ENCODE results near the gene INSL3. TPM values are rescaled to one million over a fixed set of nuclear protein-coding genes. Genes with fewer than 3 reads are reported as not detected.
"Not testable (repeated sequence)": the region's sequence is repeated elsewhere in the genome, so short reads cannot be mapped to it uniquely, and the experiment has no call there.

Gene INSL3
- total RNA-seq, 1 experiment from 2014 or later, result 0.57 TPM

- ATAC-seq, result peak; percentile 64
- 0 out of 2 replicates have a peak, but pooled peaks cover 3% of the 10 kb centered on the region for H3K4me1 ChIP-seq (ENCODE audit: control insufficient read depth, insufficient read depth, low read length)
- in situ Hi-C loops (cut with HindIII; ENCODE audit: low pct_unique_long_range_greater_than_20kb, low sequenced_read_pairs), result no loop called here
- H3K4me3 ChIP-seq (ENCODE audit: low read depth in 2 of 2, low read length in 2 of 2), result no peak overlapping the region
- TF ChIP-seq POLR2AphosphoS5 (IDR thresholded peaks at IDR 0.05; ENCODE audit: low read depth, low read length), result no peak
- TF ChIP-seq REST (IDR thresholded peaks at IDR 0.05; ENCODE audit: insufficient read depth in 1 of 2, low read depth in 2 of 2, low read length in 1 of 2), result no peak
- no peak for TF ChIP-seq SIN3A (IDR thresholded peaks at IDR 0.05; ENCODE audit: borderline replicate concordance, insufficient read depth, low read depth, low read length)
- no peak for TF ChIP-seq TCF7L2 (IDR thresholded peaks at IDR 0.05; ENCODE audit: low read depth, low read length)
- peak; percentile 87 for TF ChIP-seq CTCF (IDR thresholded peaks at IDR 0.05)
- no TSS peak for BruUV-seq (replicated peaks)
- no peak overlapping the region for H3K27ac ChIP-seq (ENCODE audit: low read length)
- ChIA-PET POLR2A (interaction anchor here (0.6 to 0.7 kb wide), 2 partner anchors 35 to 229 kb away, joined by 4 to 9 read pairs; no protein-coding TSS in a partner anchor), CTCF (interaction anchor here (0.6 kb wide), 1 partner anchor 326 kb away, joined by 3 read pairs; no protein-coding TSS in a partner anchor)
- no peak for DNase-seq (ENCODE audit: low read depth, low spot score)
- H3K9me3 ChIP-seq (ENCODE audit: control insufficient read depth, insufficient read depth, low read depth, low read length), result no peaks in the 10 kb centered on the region
- no peaks in the 10 kb centered on the region for H3K27me3 ChIP-seq (ENCODE audit: control insufficient read depth, insufficient read depth, low read length)
- H3K36me3 ChIP-seq (ENCODE audit: control insufficient read depth, insufficient read depth, low read length), result no peaks in the 10 kb centered on the region
- intact Hi-C loops (cut with micrococcal nuclease; ENCODE audit: unreplicated experiment), result loop anchor here (10.0 kb wide), 1 partner anchor 70 kb away; the partner anchor contains the start of gene RPL18A
Measured at GRCh38 chr19:17784201-17785008, 36.9 kb downstream of the INSL3 start.

GRCh38 chr19:17783721-17784120 is 37.6 kb downstream of the INSL3 start:
- H3K4me1 ChIP-seq (ENCODE audit: control insufficient read depth, insufficient read depth, low read length); ATAC-seq; H3K4me3 ChIP-seq (ENCODE audit: low read depth in 2 of 2, low read length in 2 of 2); H3K36me3 ChIP-seq (ENCODE audit: control insufficient read depth, insufficient read depth, low read length); H3K27me3 ChIP-seq (ENCODE audit: control insufficient read depth, insufficient read depth, low read length); BruUV-seq (replicated peaks); DNase-seq (ENCODE audit: low read depth, low spot score); H3K27ac ChIP-seq (ENCODE audit: low read length); in situ Hi-C loops (cut with HindIII; ENCODE audit: low pct_unique_long_range_greater_than_20kb, low sequenced_read_pairs); H3K9me3 ChIP-seq (ENCODE audit: control insufficient read depth, insufficient read depth, low read depth, low read length): not testable (repeated sequence)
- CTCF ChIA-PET, result interaction anchor here (0.6 kb wide), 1 partner anchor 326 kb away, joined by 3 read pairs; no protein-coding TSS in a partner anchor
- intact Hi-C loops (cut with micrococcal nuclease; ENCODE audit: unreplicated experiment), result loop anchor here (10.0 kb wide), 1 partner anchor 71 kb away; the partner anchor contains the start of gene RPL18A
- POLR2A ChIA-PET, result interaction anchor here (0.7 kb wide), 1 partner anchor 34 kb away, joined by 4 read pairs; no protein-coding TSS in a partner anchor
